ENCODE measurements around the gene JARID2.

DNA sequence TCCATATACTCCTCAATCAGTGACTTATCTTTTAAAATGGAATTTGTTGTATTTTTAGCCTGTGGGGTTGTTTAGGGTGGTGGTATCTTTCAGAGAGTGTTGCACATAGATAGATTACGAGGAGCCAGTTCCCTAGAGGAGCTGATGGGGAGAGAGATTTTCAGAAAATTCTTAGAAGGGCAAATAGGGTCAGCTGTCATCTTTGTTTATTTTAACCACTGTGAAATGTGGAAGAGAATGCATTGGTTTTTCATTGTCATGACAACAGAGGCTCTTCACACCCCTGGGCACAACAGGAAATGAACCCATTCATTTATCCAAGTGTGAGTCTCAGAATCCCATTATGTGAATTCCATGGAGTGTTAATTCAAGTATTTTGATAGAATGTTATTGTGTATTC is 188.4 kb downstream of the JARID2 start:
- TF ChIP-seq CTCF (IDR thresholded peaks at IDR 0.05) (no peak), POLR2A (IDR thresholded peaks at IDR 0.05) (no peak), POLR2AphosphoS5 (IDR thresholded peaks at IDR 0.05) (no peak)

Measured in suprapubic skin (tissue), 4 donors.